ENCODE results near the gene PRKCB. TPM values are rescaled to one million over a fixed set of nuclear protein-coding genes. Genes with fewer than 3 reads are reported as not detected.

The PRKCB gene
- total RNA-seq, 4 donors from 2014 or later: 0.29 to 9.5 (median 2.9) TPM

GRCh38 chr16:23905027-23905426, 69.2 kb downstream of the PRKCB start:
- intact Hi-C loops (cut with DNase I; ENCODE audit: low total_unique reads): no loop called here
- Histone ChIP-seq H3K27ac (peak overlapping the region; percentile 12 to 58), H3K9me3 (no peaks in the 10 kb centered on the region), H3K27me3 (no peaks in the 10 kb centered on the region), H3K4me3 (no peak overlapping the region), H3K4me1 (no peaks in the 10 kb centered on the region), H3K36me3 (no peaks in the 10 kb centered on the region)
- peak; percentile 30 to 50 for DNase-seq
- no peak for TF ChIP-seq CTCF (IDR thresholded peaks at IDR 0.05)

- TF ChIP-seq POLR2A (IDR thresholded peaks at IDR 0.05): no peak
- no peak for TF ChIP-seq CTCF (IDR thresholded peaks at IDR 0.05)
- H3K27me3 ChIP-seq: no peaks in the 10 kb centered on the region
- no peak overlapping the region for H3K27ac ChIP-seq
- no peaks in the 10 kb centered on the region for H3K9me3 ChIP-seq
- no peaks in the 10 kb centered on the region for H3K4me1 ChIP-seq
- intact Hi-C loops (cut with DNase I; ENCODE audit: low total_unique reads): no loop called here
- DNase-seq: no peak
- no peaks in the 10 kb centered on the region for H3K36me3 ChIP-seq
- no peak overlapping the region for H3K4me3 ChIP-seq
These were observed 71.7 kb downstream of the PRKCB start for GRCh38 chr16:23907457-23907902.

GRCh38 chr16:23907903-23908302, 72.1 kb downstream of the PRKCB start:
- no peaks in the 10 kb centered on the region for H3K4me1 ChIP-seq
- intact Hi-C loops (cut with DNase I; ENCODE audit: low total_unique reads): no loop called here
- H3K36me3 ChIP-seq: no peaks in the 10 kb centered on the region
- H3K9me3 ChIP-seq: no peaks in the 10 kb centered on the region
- no peak overlapping the region for H3K27ac ChIP-seq
- no peaks in the 10 kb centered on the region for H3K27me3 ChIP-seq
- TF ChIP-seq POLR2A (IDR thresholded peaks at IDR 0.05): no peak
- TF ChIP-seq CTCF (IDR thresholded peaks at IDR 0.05): no peak
- DNase-seq: no peak
- no peak overlapping the region for H3K4me3 ChIP-seq

- intact Hi-C loops (cut with DNase I; ENCODE audit: low total_unique reads): no loop called here
- TF ChIP-seq CTCF (IDR thresholded peaks at IDR 0.05): no peak
These were observed 73.0 kb downstream of the PRKCB start for GRCh38 chr16:23908790-23909189.

GRCh38 chr16:23909792-23910418, 74.1 kb downstream of the PRKCB start:
- no peak for DNase-seq
- intact Hi-C loops (cut with DNase I; ENCODE audit: low total_unique reads): no loop called here
- no peak for TF ChIP-seq CTCF (IDR thresholded peaks at IDR 0.05)
- TF ChIP-seq POLR2A (IDR thresholded peaks at IDR 0.05): no peak

More at GRCh38 chr16:23908790-23909189, 73.0 kb downstream of the PRKCB start:
- Histone ChIP-seq H3K27me3 (no peaks in the 10 kb centered on the region), H3K4me3 (no peak overlapping the region), H3K9me3 (no peaks in the 10 kb centered on the region), H3K36me3 (no peaks in the 10 kb centered on the region), H3K27ac (no peak overlapping the region), H3K4me1 (no peaks in the 10 kb centered on the region)
- DNase-seq: no peak

More at GRCh38 chr16:23909792-23910418, 74.1 kb downstream of the PRKCB start:
- no peaks in the 10 kb centered on the region for H3K9me3 ChIP-seq
- no peak overlapping the region for H3K4me3 ChIP-seq
- no peaks in the 10 kb centered on the region for H3K27me3 ChIP-seq
- no peaks in the 10 kb centered on the region for H3K36me3 ChIP-seq
- no peaks in the 10 kb centered on the region for H3K4me1 ChIP-seq
- H3K27ac ChIP-seq: no peak overlapping the region
